Activated CD4-positive, CD25-positive, alpha-beta regulatory T cell treated with anti-CD3 and anti-CD28 coated beads, Interleukin-2, amount 50 U/mL, for 16 hours (primary cell): ENCODE measurements around the gene PCSK7.

Experiments
- DNase-seq: peaks from one replicate; pipeline ENCODE4 v3.0.0-alpha.2; 2020; ENCODE audit warnings: low read depth, low spot score

The PCSK7 gene

DNA sequence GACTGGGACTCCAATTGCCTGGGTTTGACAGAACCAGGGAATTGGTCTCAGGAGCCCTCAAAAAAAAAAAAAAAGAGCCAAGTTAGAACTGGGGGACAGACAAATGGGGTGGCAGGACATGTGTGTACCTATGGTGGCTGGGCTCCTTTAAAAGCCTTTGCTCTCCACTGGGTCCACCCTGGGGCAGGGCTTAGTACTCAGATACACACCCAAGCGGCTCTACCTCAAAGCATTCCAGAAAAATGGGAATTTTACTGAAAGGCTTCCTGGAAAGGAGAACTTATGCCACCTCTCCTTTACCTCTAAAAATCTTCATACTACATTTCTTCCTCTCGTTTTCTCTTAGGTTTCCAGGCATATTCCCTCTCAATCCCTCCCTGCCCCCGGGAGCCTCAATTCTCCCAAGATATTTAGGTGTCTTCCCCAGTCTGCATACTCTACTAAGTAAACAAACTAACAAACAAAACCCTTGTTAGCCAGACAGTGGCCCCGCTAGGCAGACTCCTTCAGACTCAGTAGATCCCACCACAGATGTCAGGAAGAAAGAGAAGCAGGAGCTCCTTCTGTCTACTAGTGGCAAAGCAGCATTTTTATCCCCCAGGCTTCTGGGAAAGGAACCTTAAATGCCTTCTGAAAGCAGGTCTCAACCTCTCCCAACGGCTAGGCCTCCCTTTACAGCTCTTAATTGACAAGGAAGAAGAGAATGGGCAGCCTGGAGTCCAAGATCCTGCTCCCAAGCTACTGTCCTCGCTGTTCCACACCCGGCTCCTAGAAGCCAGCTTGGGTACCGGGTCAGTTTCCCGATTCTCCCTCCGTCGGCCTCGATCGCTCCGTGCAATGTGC, 653 bp downstream of the PCSK7 start:
- no peak for DNase-seq

DNA sequence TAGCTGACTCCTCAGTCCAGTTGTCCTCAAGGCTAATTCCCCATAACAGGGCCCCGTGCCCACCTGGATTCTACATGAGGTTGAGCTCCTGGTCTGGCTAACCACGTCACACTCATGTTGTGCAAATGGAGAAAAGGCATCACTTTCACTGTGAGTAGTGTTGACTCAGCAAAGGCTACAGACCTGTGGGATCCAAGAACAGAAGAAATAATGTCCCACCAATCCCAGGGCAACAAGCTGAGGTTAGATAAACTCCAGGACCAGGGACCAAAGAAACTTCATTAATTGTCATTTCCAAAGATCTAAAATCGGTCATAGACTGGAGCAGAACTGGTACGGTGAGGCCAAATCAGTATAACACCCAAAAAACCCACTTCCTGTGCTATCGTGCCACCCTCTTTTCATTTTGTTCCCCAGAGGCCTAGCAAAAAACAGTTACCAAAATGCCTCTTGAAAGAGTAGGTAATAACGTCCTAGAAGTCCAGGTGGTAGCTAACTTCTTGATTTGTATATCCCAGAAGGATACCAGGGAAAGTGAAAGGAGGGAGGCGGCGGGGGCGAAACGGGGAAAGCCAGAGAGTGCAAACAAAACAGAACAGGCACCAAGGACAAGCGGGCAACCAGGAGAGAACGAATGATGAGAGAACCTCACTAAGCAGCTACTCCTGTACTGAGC, 1.4 kb downstream of the PCSK7 start:
- DNase-seq: peak; percentile 27

DNA sequence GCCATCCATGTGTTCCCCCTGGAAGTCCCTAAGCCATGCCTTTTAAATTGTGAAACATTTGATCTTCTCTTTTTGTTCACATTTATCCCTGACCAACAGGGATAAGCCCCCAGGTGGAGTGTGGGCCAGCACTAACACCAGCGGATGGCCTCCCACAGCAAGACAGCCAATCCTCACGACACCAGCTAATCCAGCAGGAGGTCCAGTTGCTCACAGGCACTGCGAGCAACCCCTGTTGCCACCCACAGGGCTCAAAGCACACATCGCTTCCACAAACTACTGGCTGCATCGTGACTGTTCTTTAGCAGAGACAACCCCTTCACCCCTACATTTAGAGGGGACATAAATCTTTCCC, 2.0 kb downstream of the PCSK7 start:
- DNase-seq: no peak

GRCh38 chr11:117229411-117229810, 2.5 kb downstream of the PCSK7 start:
- no peak for DNase-seq

DNA sequence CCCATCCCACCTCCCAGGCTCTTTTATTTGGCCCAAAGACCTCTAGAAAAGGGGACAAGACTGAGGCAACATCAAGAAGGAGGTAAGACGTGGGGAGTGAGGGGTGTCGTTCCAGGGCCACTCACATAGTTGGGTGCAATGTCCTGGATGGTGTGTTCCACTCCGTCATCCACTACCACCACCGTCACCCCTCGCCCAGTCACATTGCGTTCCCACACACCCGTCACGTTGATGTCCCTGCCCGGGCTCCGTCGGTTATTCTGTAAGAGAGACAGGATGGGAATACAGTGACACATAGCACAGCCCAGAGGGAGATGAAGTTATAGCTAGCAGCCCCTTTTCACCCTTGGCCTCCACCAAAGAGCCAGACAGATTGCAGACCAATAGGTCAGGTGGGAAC, 3.8 kb downstream of the PCSK7 start:
- no peak for DNase-seq

- peak; percentile 19 for DNase-seq
Measured at GRCh38 chr11:117226388-117227385, 5.2 kb downstream of the PCSK7 start.

- no peak for DNase-seq
Measured at GRCh38 chr11:117225553-117226170, 6.2 kb downstream of the PCSK7 start.

DNA sequence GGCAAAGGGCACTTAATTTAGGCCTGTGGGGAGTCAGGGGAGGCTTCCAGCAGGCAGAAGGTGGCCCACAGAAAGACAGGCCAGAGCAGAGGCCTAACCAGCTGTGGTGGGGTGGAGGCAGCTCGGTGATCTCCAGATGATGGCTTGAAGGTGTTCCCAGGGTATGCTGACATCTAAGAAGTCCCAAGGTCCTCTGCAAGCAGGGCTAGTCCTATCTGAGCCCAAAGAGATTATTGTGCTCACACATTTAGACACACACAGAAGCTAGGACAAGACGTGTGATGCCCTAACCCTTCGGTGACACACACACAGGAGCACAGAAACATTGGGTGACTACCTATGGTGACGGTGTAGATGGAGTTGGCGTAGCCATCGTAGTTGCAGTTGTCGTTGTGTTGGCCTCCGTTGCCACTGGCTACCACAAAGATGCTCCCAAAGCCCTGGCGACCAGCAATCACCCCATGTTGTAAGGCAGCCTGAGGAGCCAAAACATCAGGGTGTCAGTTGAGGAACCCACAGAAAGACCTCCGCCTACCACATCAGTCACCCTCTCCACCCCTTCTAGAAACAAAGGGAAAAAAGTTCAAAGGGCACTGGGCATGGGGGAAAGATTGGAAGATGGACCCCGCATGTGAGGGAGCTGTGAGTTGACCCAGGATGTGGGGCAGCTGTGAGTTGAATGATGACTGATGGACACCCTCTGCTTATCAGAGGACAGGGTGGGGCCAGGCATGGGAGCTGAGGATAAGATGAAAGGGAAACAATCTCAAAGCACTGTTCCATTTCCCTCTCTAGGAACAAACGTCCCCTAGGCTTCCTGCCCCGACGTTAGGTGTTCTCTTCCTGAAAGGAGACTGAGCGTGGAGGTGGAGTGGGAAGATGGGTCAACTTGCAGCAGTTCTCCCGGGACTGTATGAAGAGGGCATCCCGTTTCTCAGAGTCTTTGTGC, 7.9 kb downstream of the PCSK7 start:
- no peak for DNase-seq

DNA sequence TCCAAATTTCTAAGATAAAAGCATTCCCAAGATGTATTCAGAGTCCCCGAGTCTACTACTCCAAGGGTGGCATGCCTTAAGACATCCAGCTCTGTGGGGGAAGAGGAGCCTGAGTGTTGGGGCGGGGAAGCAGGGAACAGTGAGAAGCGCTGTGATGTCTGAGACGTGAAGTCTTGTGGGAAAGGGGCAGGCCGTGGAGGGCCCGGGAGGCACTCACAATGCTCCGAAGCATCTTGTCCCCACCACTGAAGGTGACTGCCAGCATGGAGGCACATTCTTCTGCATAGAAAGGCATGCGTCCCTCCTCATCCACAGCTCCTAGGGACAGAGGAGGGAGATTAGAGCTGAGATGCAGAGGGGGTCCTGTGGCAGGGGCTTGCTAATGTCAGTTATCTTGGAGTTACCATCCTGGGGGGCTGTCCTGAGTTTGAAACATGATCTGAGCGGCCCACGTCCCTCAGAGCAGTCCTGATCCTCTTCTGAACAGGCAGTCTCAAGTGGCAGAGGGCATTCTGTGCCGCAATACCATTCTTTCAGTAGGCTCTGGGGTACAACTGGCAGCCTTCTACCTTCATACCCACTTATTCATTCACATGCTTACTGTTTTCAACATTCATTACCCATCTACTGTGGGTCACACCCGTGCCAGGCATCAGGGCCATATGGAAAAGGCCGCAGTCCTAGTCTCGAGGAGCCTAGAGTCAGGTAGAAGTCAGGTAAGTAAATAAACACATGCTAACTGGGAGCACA, 8.7 kb downstream of the PCSK7 start:
- no peak for DNase-seq

- no peak for DNase-seq
Measured at GRCh38 chr11:117221775-117222517, 9.9 kb downstream of the PCSK7 start.

GRCh38 chr11:117220999-117221774, 10.7 kb downstream of the PCSK7 start:
- no peak for DNase-seq

DNA sequence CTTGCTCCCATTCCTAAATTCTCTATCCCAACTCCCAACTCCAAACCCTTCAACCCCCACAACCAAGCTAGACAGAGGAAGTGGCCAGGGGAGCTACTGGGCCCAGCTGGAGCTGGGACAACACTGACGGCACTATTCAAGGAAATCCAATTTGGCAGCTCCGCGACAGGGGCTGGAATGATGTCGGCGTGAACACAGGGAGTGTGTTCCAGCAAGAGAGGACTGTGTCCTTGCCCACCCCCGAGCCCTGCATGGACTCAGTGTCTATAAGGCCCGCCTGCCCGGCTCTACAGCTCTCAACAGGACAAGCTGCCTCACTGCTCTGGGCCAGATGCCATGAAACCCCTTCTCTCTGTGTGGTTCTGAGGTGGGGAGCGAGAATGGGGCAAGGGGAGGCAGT, 11.3 kb downstream of the PCSK7 start:
- no peak for DNase-seq

DNA sequence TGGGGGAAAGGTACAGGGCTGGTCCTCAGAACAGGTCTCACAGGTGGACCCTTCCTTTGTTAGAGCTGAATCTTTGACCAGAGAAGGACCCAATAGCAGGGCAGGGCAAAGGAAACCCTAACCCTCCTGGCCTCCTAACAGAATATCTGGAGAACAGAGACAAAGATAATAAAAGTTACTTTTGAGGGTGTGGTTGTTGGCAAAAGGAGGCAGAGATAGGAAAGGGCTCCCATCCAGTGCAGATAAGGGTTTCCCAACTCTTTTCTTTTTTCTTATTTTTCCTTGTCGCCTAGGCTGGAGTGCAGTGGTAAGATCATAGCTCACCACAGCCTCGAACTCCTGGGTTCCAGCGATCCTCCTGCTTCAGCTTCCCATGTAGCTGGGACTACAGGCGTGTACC, 11.9 kb downstream of the PCSK7 start:
- no peak for DNase-seq

GRCh38 chr11:117219455-117219854, 12.4 kb downstream of the PCSK7 start:
- no peak for DNase-seq

- no peak for DNase-seq
Measured at GRCh38 chr11:117219001-117219400, 12.9 kb downstream of the PCSK7 start.

DNA sequence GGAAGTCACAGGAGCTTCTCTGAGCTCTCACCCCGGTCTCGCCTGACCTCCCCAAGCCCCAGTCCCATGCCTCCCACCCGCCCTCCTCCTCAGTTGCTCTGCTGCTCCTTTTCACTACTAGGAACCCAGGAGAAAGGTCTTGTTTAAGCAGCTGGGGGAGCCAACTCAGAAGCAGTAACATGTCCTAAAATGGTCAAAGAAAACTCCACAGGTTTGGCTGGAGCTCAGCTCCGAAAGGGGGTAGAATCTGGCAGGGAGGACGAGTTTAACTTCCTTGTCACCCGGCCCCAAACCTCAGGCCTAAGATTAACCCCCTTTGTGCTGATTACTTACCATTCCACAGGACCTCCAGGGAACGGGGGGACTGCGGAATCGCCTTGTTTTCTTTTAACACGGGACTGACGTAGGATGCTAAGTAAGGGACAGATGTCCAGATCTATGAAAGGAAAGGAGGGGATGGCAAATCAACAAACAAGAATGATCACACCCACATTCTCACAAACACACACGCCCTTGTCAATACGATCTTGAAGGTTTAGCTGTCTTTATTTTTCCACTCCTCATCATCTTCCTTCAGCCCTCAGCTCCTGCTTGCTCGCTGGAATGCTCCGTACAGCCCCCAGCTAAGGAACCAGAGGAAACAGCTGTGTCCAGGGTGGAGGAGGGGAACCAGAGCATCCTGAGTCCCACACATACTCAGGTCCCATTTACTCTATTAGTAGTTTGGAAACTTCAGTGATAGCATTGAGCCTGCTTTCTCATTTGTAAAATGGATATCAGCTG, 13.5 kb downstream of the PCSK7 start:
- DNase-seq: no peak
